ENCODE results near the gene TMCO4. TPM values are rescaled to one million over a fixed set of nuclear protein-coding genes. Genes with fewer than 3 reads are reported as not detected.
A peak's percentile ranks its signal among the peaks of the same experiment; 100 is the strongest.

TMCO4 gene
- total RNA-seq, 1 donor: 27.5 TPM

DNA sequence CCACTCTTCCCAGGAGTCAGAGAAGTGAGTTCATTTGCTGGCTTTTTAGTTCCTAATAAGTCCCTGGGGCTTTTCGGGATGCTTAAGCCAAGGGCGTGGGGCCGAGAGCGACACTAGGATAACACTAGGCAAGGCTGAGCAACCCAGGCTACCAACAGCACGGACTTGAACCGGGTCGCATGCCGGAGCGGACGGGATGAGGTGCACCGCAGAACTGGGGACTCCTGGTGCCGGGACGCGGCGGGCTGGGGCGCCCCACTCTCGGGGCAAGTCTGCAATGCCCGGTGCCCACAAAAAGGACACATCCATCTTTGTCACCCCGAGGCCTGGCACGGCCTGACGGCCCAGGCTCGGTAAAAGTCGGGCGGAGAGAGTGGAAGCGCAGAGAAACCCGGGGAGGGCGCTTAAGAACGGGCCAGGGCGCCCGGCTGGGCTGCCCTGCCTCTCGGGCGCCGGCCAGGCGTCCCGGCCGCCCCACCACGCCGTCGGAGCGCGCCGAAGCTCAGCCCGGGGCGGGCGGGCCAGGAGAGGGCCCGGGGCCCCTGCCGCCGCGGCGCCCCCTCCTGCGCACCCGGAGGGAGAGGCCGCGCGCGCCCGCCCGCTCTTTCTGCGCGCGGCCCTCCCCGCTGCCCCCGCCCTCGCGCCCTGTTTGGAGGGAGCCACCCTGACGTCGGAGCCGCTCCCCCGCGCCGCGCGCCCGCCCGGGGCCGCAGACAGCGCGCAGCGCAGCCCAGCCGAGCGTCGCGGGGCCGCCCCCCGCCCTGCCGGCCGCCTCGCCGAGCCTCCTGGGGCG is 155.9 kb downstream of the TMCO4 start, which contains the start of gene NBL1:
Gene NBL1, plus strand, starts transcription at position 710 of the 793 bp plus-strand sequence. CDS start 10,720 bp downstream, outside the sequence.
- no peaks in the 10 kb centered on the region for H3K27me3 ChIP-seq (ENCODE audit: insufficient read depth, low read length)
- no peaks in the 10 kb centered on the region for H3K36me3 ChIP-seq (ENCODE audit: insufficient read depth, low read length)
- peak within 1 kb of the TSS; percentile 66 for H3K27ac ChIP-seq (ENCODE audit: low read depth, low read length)
- H3K9me3 ChIP-seq (ENCODE audit: low read depth, low read length): no peaks in the 10 kb centered on the region
- TF ChIP-seq, protein P1, sequence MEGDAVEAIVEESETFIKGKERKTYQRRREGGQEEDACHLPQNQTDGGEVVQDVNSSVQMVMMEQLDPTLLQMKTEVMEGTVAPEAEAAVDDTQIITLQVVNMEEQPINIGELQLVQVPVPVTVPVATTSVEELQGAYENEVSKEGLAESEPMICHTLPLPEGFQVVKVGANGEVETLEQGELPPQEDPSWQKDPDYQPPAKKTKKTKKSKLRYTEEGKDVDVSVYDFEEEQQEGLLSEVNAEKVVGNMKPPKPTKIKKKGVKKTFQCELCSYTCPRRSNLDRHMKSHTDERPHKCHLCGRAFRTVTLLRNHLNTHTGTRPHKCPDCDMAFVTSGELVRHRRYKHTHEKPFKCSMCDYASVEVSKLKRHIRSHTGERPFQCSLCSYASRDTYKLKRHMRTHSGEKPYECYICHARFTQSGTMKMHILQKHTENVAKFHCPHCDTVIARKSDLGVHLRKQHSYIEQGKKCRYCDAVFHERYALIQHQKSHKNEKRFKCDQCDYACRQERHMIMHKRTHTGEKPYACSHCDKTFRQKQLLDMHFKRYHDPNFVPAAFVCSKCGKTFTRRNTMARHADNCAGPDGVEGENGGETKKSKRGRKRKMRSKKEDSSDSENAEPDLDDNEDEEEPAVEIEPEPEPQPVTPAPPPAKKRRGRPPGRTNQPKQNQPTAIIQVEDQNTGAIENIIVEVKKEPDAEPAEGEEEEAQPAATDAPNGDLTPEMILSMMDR (IDR thresholded peaks at IDR 0.05; ENCODE audit: extremely low read depth, low read depth, low read length): no peak
- peaks cover 45% of the 10 kb centered on the region for H3K79me2 ChIP-seq (ENCODE audit: insufficient read depth, low read length)
- peaks cover 4% of the 10 kb centered on the region for H3K4me1 ChIP-seq (ENCODE audit: insufficient read depth, low read length)
- H3K4me3 ChIP-seq (ENCODE audit: insufficient read depth, low read length): peak within 1 kb of the TSS; percentile 90
- peak within 1 kb of the TSS; percentile 88 for H3K4me2 ChIP-seq (ENCODE audit: insufficient read depth, low read length)
- peak; percentile 98 for DNase-seq (ENCODE audit: insufficient read length, low spot score, missing footprints)
- peaks cover 16% of the 10 kb centered on the region for H4K20me1 ChIP-seq (ENCODE audit: insufficient read depth, low read length)
- peak within 1 kb of the TSS; percentile 86 for H2AFZ ChIP-seq (ENCODE audit: low read length)

- H3K79me2 ChIP-seq (ENCODE audit: insufficient read depth, low read length): peaks cover 39% of the 10 kb centered on the region
- H2AFZ ChIP-seq (ENCODE audit: low read length): no peak overlapping the region
- peak overlapping the region; percentile 88 for H3K4me2 ChIP-seq (ENCODE audit: insufficient read depth, low read length)
- peaks cover 11% of the 10 kb centered on the region for H4K20me1 ChIP-seq (ENCODE audit: insufficient read depth, low read length)
- no peaks in the 10 kb centered on the region for H3K27me3 ChIP-seq (ENCODE audit: insufficient read depth, low read length)
- TF ChIP-seq, protein P1 (IDR thresholded peaks at IDR 0.05; ENCODE audit: extremely low read depth, low read depth, low read length): no peak
- H3K4me3 ChIP-seq (ENCODE audit: insufficient read depth, low read length): peak overlapping the region; percentile 90
- no peaks in the 10 kb centered on the region for H3K36me3 ChIP-seq (ENCODE audit: insufficient read depth, low read length)
- DNase-seq (ENCODE audit: insufficient read length, low spot score, missing footprints): peak; percentile 95
- peaks cover 4% of the 10 kb centered on the region for H3K4me1 ChIP-seq (ENCODE audit: insufficient read depth, low read length)
- no peak overlapping the region for H3K27ac ChIP-seq (ENCODE audit: low read depth, low read length)
- H3K9me3 ChIP-seq (ENCODE audit: low read depth, low read length): no peaks in the 10 kb centered on the region
These were observed 156.6 kb downstream of the TMCO4 start for GRCh38 chr1:19643121-19643520.

- Histone ChIP-seq H3K4me3 (ENCODE audit: insufficient read depth, low read length) (no peak overlapping the region), H3K27me3 (ENCODE audit: insufficient read depth, low read length) (no peaks in the 10 kb centered on the region), H4K20me1 (ENCODE audit: insufficient read depth, low read length) (no peaks in the 10 kb centered on the region), H2AFZ (ENCODE audit: low read length) (no peak overlapping the region), H3K4me2 (ENCODE audit: insufficient read depth, low read length) (no peak overlapping the region), H3K4me1 (ENCODE audit: insufficient read depth, low read length) (peaks cover 4% of the 10 kb centered on the region), H3K36me3 (ENCODE audit: insufficient read depth, low read length) (no peaks in the 10 kb centered on the region), H3K27ac (ENCODE audit: low read depth, low read length) (no peak overlapping the region), H3K79me2 (ENCODE audit: insufficient read depth, low read length) (peaks cover 14% of the 10 kb centered on the region), H3K9me3 (ENCODE audit: low read depth, low read length) (no peaks in the 10 kb centered on the region)
- DNase-seq (ENCODE audit: insufficient read length, low spot score, missing footprints): peak; percentile 80
- TF ChIP-seq, protein P1 (IDR thresholded peaks at IDR 0.05; ENCODE audit: extremely low read depth, low read depth, low read length): no peak
These were observed 159.1 kb downstream of the TMCO4 start for GRCh38 chr1:19640363-19641316.

Data from osteoblast (primary cell).